Measurements from ENCODE around the gene CSPG4.
A peak's percentile ranks its signal among the peaks of the same experiment; 100 is the strongest.
"Not testable (repeated sequence)": the region's sequence is repeated elsewhere in the genome, so short reads cannot be mapped to it uniquely, and the experiment has no call there.

CSPG4 gene

GRCh38 chr15:75723847-75724660 is 11.4 kb upstream of the CSPG4 start:
- peak; percentile 14 to 15 for DNase-seq

DNA sequence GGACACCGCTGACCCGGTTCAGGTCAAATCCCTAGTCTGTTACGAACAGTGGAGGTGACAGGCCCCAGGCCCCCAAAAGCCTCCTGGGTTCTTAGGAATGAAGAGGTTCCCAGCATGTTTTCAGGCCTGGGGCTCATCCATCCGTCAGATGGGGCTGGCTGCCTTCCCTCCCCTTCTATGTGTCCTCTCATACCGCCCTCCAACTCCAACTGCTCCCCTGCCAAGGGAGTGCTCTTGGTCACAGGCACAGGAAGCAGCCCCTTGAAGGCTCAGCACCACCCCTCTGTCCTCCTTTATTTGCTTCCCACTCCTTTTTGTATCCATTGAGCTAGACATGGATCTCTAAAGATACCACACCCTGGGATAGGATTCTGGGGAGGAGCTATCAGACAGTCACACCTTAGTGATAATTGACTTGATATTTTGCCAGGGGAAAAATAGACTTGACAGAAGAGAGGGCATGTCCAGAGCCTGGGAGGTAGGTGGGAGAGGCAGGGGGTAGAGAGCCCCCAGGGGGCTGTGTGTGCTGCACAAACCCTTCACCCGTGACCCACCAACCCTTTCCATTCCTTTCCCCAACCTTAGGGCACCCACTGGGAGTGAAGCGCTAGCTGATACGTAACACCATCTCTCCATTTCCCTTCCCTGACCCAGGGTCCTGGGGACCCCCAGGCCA is 10.7 kb upstream of the CSPG4 start:
- no peak for DNase-seq

DNA sequence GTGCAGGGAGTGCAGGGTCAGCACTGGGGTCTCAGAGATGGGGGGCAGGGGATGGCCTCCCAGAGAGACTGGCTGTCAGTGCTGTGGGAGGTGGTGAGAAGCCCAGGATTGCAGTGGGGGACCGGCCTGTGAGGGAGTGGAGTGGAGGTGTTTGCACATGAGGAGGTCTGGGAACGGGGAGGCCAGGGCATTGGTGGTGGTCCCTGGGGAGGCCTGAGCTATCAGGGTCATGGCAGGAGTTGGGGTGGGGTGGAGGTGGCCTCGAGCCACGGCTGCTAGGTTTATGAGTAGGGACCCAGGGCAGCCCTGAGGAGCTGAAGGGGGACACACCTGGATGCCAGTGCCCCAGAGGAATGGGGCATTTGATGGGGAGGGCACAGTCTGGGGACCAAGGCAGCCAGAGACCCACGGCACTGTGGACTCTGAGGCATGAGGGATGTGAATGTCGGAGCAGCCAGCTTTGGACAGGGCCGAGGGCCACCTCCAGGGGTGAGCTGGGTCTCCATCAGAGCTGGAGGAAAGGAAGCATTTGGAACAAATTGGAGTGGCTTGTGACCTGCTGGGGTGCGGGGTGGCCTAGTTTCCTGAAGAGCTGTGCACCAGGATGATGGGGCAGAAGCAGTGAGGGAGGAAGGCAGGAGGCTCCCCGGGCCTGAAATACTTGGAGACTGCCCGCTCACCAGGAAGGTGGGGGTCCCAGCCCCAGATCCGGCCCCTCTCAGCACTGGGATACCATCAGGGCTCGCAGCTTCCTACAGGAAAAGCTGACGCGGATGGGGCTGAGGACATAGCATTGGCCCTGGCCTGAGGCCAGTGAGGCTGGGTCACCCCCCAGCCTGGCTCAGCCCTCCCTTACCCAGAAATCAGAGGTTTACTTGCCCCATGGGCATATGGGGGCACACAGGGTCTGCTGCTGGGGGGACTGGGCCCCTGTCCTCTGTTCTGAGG is 9.5 kb upstream of the CSPG4 start:
- DNase-seq: no peak

GRCh38 chr15:75721480-75721922 is 8.9 kb upstream of the CSPG4 start:
- no peak for DNase-seq

- peak in 1 of 2 experiments; percentile 16 for DNase-seq
Measured at GRCh38 chr15:75720787-75721479, 8.3 kb upstream of the CSPG4 start.

GRCh38 chr15:75720297-75720696 is 7.6 kb upstream of the CSPG4 start:
- DNase-seq: no peak

GRCh38 chr15:75718328-75718727 is 5.7 kb upstream of the CSPG4 start:
- no peak for DNase-seq

DNA sequence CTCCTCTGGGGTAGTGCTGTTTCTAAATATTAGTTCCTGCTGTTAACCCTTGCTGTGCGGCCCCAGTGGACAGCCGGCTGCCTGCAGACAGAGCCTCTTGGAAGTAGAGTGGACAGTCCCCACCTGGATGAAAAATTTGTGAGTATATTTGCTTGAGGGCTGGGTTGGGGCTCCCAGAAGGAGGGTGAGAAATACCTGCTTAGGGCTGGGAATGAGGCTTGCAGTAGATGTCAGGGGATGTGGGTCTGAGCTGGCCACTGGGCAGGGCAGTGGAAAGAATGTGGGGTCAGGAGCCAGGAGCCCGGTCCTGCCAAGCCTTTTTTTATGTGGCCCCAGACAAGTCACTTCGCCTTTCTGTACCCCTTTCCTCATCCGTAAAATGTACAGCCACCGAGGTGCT is 4.4 kb upstream of the CSPG4 start:
- DNase-seq: not testable (repeated sequence)

DNA sequence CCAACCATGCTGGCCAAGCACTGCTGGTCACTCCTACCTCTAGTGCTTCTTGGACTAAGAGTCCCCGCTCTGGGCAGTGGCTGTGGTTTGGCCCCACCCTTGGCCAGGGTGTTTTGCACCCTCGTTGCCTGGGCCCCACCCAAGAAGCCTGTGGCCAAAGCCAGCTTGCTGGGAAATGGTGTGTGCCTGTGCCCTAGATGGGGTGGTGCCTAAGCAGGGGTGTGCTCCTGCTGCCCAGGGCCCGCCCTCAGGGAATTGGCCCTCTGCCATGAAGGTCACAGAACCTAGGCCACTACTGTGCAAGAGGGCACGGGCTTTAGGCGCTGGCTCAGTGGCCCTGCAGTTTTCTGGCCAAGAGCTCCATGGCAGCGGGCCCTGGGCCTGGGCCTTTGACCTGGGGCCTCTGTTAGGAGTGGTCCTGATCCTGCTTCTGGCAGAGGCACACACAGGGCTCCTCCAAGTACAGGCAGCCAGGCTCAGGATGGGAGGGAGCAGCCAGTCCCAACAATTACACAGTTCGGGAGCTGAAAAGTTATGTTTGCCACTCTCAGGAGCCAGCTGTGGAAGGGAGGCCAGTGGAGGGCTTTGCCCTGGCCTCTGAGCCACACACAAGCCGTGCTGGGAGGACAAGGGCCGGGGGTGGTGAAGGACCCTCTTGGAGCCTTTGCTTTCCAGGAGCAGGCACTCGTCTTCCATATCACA is 3.8 kb upstream of the CSPG4 start:
- DNase-seq: not testable (repeated sequence)

- not testable (repeated sequence) for DNase-seq
Measured at GRCh38 chr15:75715312-75715832, 2.7 kb upstream of the CSPG4 start.

- no peak for DNase-seq
Measured at GRCh38 chr15:75714195-75714594, 1.5 kb upstream of the CSPG4 start.

DNA sequence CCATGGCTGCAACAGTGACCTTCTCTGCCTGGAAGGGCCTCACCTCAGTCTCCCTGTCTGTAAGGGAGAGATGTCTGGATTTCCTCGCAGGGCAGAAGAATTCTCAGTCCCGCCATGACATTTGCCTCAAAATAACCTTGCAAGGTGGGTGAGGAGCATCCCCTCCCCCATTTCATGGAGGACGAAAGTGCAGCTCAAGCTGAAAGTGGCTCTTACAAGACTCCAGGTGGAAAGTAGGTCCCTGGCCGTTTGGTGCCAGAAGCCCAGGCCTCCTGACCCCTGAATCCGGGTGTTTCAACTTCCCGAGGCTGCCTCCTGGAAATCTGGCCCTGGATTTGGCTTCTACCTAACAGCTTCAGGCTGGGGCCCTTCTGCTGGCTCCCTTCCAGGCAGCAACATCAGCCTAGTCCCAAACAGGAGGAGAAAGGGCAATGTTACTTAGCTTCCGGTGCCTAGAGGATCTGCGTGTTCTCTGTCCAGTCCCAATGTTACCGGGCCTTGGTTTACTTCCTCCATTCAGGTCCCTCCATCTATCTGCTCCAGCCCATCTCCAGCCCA is 769 bp upstream of the CSPG4 start:
- DNase-seq: no peak

DNA sequence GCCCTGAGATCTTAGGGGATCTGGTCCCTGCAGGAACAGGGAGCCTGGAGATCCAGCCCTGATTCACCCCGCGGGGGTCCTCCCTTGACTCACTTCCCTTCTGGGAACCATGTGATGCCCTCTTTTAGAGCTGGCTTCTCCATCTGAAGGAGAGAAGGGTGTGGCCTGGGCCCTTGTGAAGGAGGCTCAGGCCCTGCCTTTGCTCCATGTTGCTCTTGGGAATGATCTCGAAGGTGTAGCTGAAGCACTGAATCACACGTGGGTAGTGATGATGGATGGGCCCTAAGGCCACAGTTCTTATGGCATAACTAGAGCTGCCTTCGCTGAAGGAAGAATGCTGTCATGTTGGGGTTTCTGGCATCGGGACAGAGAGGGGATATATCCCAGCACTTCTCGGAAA is 1.2 kb downstream of the CSPG4 start:
- DNase-seq: not testable (repeated sequence)

GRCh38 chr15:75710874-75711273 is 1.8 kb downstream of the CSPG4 start:
- DNase-seq: not testable (repeated sequence)

DNA sequence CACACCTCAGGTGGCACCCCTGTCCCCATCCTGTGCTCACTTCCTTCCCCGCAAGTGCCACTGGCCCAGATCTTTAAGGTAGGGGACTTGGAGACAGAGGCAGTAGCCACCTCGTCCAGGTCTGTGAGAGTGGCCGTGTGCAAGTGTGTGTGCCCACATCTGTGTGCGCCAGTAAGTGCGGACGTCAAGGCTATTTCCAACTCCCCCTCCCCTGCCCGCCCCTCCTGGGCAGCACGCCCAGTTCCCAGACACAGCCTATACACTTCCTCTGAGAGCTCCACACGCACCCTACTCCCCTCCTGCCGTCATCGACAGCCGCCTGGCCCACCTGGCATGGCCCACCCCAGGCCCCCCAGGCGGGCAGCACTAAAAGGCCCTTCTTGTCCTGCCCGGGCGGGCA is 3.2 kb downstream of the CSPG4 start:
- DNase-seq: not testable (repeated sequence)

DNA sequence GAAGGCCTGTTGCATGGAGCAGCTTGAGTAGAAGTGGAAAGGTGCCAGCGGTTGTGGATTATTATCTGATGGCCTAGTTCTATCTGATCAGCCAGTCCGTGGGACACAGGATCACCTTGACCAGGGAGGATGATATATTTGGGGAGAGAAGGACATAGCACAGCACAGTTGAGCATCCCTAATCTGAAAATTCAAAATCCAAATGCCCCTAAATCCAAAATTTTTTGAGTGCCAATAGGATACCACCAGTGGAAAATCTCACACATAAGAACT is 6.0 kb downstream of the CSPG4 start:
- no peak for DNase-seq

GRCh38 chr15:75705854-75706681 is 6.6 kb downstream of the CSPG4 start:
- DNase-seq: no peak

DNA sequence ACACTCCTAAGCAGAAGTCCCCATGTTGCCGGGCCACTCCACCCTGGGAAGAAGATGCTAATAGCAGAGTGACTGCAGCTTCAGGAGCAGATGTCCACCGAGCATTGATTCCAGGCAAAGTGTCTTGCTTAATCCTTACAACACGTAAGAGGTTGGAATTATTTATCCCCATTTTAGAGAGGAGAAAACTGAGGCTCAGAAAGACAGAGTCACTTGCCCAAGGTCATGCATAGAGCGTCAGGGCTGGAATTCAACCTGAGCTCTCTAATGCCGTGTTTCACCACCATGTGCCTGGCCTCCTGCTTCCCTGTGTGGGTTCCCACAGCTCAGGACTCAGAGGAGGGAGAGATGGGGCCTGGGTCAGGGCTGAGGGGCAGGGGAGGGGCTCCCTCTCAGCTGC is 7.3 kb downstream of the CSPG4 start:
- not testable (repeated sequence) for DNase-seq

GRCh38 chr15:75704618-75705017 is 8.0 kb downstream of the CSPG4 start:
- no peak for DNase-seq

DNA sequence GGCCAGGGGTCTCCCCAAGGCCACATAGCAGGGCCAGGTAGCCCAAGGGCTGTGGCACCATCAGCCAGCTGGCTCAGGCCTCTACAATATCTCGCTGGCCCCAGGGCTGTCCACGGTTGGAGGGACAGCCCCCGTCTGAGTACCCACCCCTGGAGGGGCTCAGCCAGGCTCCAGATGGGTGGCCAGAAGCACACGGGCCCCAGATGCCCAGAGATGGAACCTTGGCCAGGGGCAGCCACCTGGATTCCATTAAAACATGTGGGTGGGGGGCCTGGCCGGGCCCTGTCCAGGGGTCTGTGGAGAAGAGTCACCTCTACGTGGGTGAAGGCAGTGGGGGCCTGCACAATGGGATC is 8.4 kb downstream of the CSPG4 start:
- no peak for DNase-seq
